Hippocampal formation (tissue), 2 donors: ENCODE results near the gene DPY19L1.
"Not testable (repeated sequence)": the region's sequence is repeated elsewhere in the genome, so short reads cannot be mapped to it uniquely, and the experiment has no call there.

Source experiments
- DNase-seq, 2 donors: peaks; one replicate each; lab custom pipeline; 2025; lab: John Stamatoyannopoulos, UW

DPY19L1 gene

GRCh38 chr7:34988442-34989125 lies 48.7 kb downstream of the DPY19L1 start:
- not testable (repeated sequence) for DNase-seq

GRCh38 chr7:34985155-34985554 lies 52.1 kb downstream of the DPY19L1 start:
- not testable (repeated sequence) for DNase-seq

GRCh38 chr7:34984140-34984539 lies 53.1 kb downstream of the DPY19L1 start:
- DNase-seq, result not testable (repeated sequence)

- no peak for DNase-seq
Observed at GRCh38 chr7:34982371-34983019, 54.8 kb downstream of the DPY19L1 start.

GRCh38 chr7:34979124-34979523 lies 58.2 kb downstream of the DPY19L1 start:
- not testable (repeated sequence) for DNase-seq

- DNase-seq, result no peak
Observed at GRCh38 chr7:34973400-34973760, 63.9 kb downstream of the DPY19L1 start.

GRCh38 chr7:34972739-34973399 lies 64.4 kb downstream of the DPY19L1 start:
- DNase-seq, result not testable (repeated sequence)

GRCh38 chr7:34967818-34968217 lies 69.5 kb downstream of the DPY19L1 start:
- not testable (repeated sequence) for DNase-seq

GRCh38 chr7:34966504-34966903 lies 70.8 kb downstream of the DPY19L1 start:
- DNase-seq, result not testable (repeated sequence)

GRCh38 chr7:34958021-34958420 lies 79.3 kb downstream of the DPY19L1 start:
- DNase-seq, result no peak

- no peak for DNase-seq
Observed at GRCh38 chr7:34952822-34953221, 84.5 kb downstream of the DPY19L1 start.

- no peak for DNase-seq
Observed at GRCh38 chr7:34949361-34949760, 87.9 kb downstream of the DPY19L1 start.

GRCh38 chr7:34947427-34947826 lies 89.9 kb downstream of the DPY19L1 start:
- not testable (repeated sequence) for DNase-seq

- DNase-seq, result no peak
Observed at GRCh38 chr7:34946486-34946885, 90.8 kb downstream of the DPY19L1 start.

GRCh38 chr7:34945894-34946477 lies 91.3 kb downstream of the DPY19L1 start:
- not testable (repeated sequence) for DNase-seq

GRCh38 chr7:34939175-34939574 lies 98.1 kb downstream of the DPY19L1 start:
- DNase-seq, result no peak

- not testable (repeated sequence) for DNase-seq
Observed at GRCh38 chr7:34935735-34936165, 101.5 kb downstream of the DPY19L1 start.

- no peak for DNase-seq
Observed at GRCh38 chr7:34931739-34932138, 105.5 kb downstream of the DPY19L1 start.

- DNase-seq, result not testable (repeated sequence)
Observed at GRCh38 chr7:34929783-34930182, 107.5 kb downstream of the DPY19L1 start.

GRCh38 chr7:34928560-34928959 lies 108.7 kb downstream of the DPY19L1 start:
- no peak for DNase-seq

- DNase-seq, result peak; percentile 33 to 70
Observed at GRCh38 chr7:34928052-34928451, 109.2 kb downstream of the DPY19L1 start.

GRCh38 chr7:34920470-34920869 lies 116.8 kb downstream of the DPY19L1 start:
- DNase-seq, result not testable (repeated sequence)
